ENCODE measurements around the gene FNTB. TPM values are rescaled to one million over a fixed set of nuclear protein-coding genes. Genes with fewer than 3 reads are reported as not detected.
"Not testable (repeated sequence)": the region's sequence is repeated elsewhere in the genome, so short reads cannot be mapped to it uniquely, and the experiment has no call there.

Gene FNTB
- total RNA-seq, 1 donor, result 12.7 TPM

- Histone ChIP-seq H3K27me3 (ENCODE audit: insufficient read depth, low read length) (no peaks in the 10 kb centered on the region), H2AFZ (ENCODE audit: low read length) (no peak overlapping the region), H3K27ac (ENCODE audit: low read depth, low read length) (no peak overlapping the region), H3K4me2 (ENCODE audit: insufficient read depth, low read length) (no peak overlapping the region), H3K9me3 (ENCODE audit: low read depth, low read length) (no peaks in the 10 kb centered on the region), H3K79me2 (ENCODE audit: insufficient read depth, low read length) (peaks cover 70% of the 10 kb centered on the region), H4K20me1 (ENCODE audit: insufficient read depth, low read length) (peaks cover 21% of the 10 kb centered on the region), H3K4me1 (ENCODE audit: insufficient read depth, low read length) (peaks cover 20% of the 10 kb centered on the region), H3K36me3 (ENCODE audit: insufficient read depth, low read length) (peaks cover 79% of the 10 kb centered on the region), H3K4me3 (ENCODE audit: insufficient read depth, low read length) (no peak overlapping the region)
- no peak for TF ChIP-seq CTCF (IDR thresholded peaks at IDR 0.05; ENCODE audit: extremely low read depth, low read depth, low read length)
- no peak for DNase-seq (ENCODE audit: insufficient read length, low spot score, missing footprints)
Measured at GRCh38 chr14:65082930-65083329, 96.2 kb downstream of the FNTB start.

- H3K79me2 ChIP-seq (ENCODE audit: insufficient read depth, low read length), result peaks cover 70% of the 10 kb centered on the region
- peak overlapping the region; percentile 51 for H3K4me2 ChIP-seq (ENCODE audit: insufficient read depth, low read length)
- no peak overlapping the region for H2AFZ ChIP-seq (ENCODE audit: low read length)
- no peak for TF ChIP-seq CTCF (IDR thresholded peaks at IDR 0.05; ENCODE audit: extremely low read depth, low read depth, low read length)
- no peak overlapping the region for H3K4me3 ChIP-seq (ENCODE audit: insufficient read depth, low read length)
- no peaks in the 10 kb centered on the region for H3K27me3 ChIP-seq (ENCODE audit: insufficient read depth, low read length)
- H3K27ac ChIP-seq (ENCODE audit: low read depth, low read length), result peak overlapping the region; percentile 59
- DNase-seq (ENCODE audit: insufficient read length, low spot score, missing footprints), result no peak
- no peaks in the 10 kb centered on the region for H3K9me3 ChIP-seq (ENCODE audit: low read depth, low read length)
- peaks cover 82% of the 10 kb centered on the region for H3K36me3 ChIP-seq (ENCODE audit: insufficient read depth, low read length)
- peaks cover 20% of the 10 kb centered on the region for H4K20me1 ChIP-seq (ENCODE audit: insufficient read depth, low read length)
- peaks cover 20% of the 10 kb centered on the region for H3K4me1 ChIP-seq (ENCODE audit: insufficient read depth, low read length)
Measured at GRCh38 chr14:65084554-65085505, 98.1 kb downstream of the FNTB start.

GRCh38 chr14:65086686-65087085 lies 100.0 kb downstream of the FNTB start:
- peaks cover 17% of the 10 kb centered on the region for H3K4me1 ChIP-seq (ENCODE audit: insufficient read depth, low read length)
- not testable (repeated sequence) for H2AFZ ChIP-seq (ENCODE audit: low read length); H3K9me3 ChIP-seq (ENCODE audit: low read depth, low read length); H3K4me3 ChIP-seq (ENCODE audit: insufficient read depth, low read length); H3K27ac ChIP-seq (ENCODE audit: low read depth, low read length); H3K27me3 ChIP-seq (ENCODE audit: insufficient read depth, low read length); DNase-seq (ENCODE audit: insufficient read length, low spot score, missing footprints); H3K4me2 ChIP-seq (ENCODE audit: insufficient read depth, low read length)
- peaks cover 68% of the 10 kb centered on the region for H3K79me2 ChIP-seq (ENCODE audit: insufficient read depth, low read length)
- H3K36me3 ChIP-seq (ENCODE audit: insufficient read depth, low read length), result peaks cover 82% of the 10 kb centered on the region
- H4K20me1 ChIP-seq (ENCODE audit: insufficient read depth, low read length), result peaks cover 19% of the 10 kb centered on the region

- H3K4me1 ChIP-seq (ENCODE audit: insufficient read depth, low read length), result peaks cover 15% of the 10 kb centered on the region
- not testable (repeated sequence) for H3K4me2 ChIP-seq (ENCODE audit: insufficient read depth, low read length); H3K9me3 ChIP-seq (ENCODE audit: low read depth, low read length); H3K27ac ChIP-seq (ENCODE audit: low read depth, low read length); DNase-seq (ENCODE audit: insufficient read length, low spot score, missing footprints); H3K27me3 ChIP-seq (ENCODE audit: insufficient read depth, low read length); H2AFZ ChIP-seq (ENCODE audit: low read length); H3K4me3 ChIP-seq (ENCODE audit: insufficient read depth, low read length)
- H3K79me2 ChIP-seq (ENCODE audit: insufficient read depth, low read length), result peaks cover 68% of the 10 kb centered on the region
- H4K20me1 ChIP-seq (ENCODE audit: insufficient read depth, low read length), result peaks cover 16% of the 10 kb centered on the region
- peaks cover 82% of the 10 kb centered on the region for H3K36me3 ChIP-seq (ENCODE audit: insufficient read depth, low read length)
Measured at GRCh38 chr14:65087835-65088234, 101.1 kb downstream of the FNTB start.

- TF ChIP-seq CTCF (IDR thresholded peaks at IDR 0.05; ENCODE audit: extremely low read depth, low read depth, low read length), result no peak
- H3K4me2 ChIP-seq (ENCODE audit: insufficient read depth, low read length), result no peak overlapping the region
- H3K4me1 ChIP-seq (ENCODE audit: insufficient read depth, low read length), result peaks cover 23% of the 10 kb centered on the region
- H2AFZ ChIP-seq (ENCODE audit: low read length), result no peak overlapping the region
- peaks cover 77% of the 10 kb centered on the region for H3K79me2 ChIP-seq (ENCODE audit: insufficient read depth, low read length)
- H3K9me3 ChIP-seq (ENCODE audit: low read depth, low read length), result no peaks in the 10 kb centered on the region
- H3K4me3 ChIP-seq (ENCODE audit: insufficient read depth, low read length), result no peak overlapping the region
- H4K20me1 ChIP-seq (ENCODE audit: insufficient read depth, low read length), result peaks cover 39% of the 10 kb centered on the region
- no peak overlapping the region for H3K27ac ChIP-seq (ENCODE audit: low read depth, low read length)
- DNase-seq (ENCODE audit: insufficient read length, low spot score, missing footprints), result no peak
- peaks cover 76% of the 10 kb centered on the region for H3K36me3 ChIP-seq (ENCODE audit: insufficient read depth, low read length)
- H3K27me3 ChIP-seq (ENCODE audit: insufficient read depth, low read length), result no peaks in the 10 kb centered on the region
Measured at GRCh38 chr14:65092349-65092748, 105.7 kb downstream of the FNTB start.
